Mesendoderm (in vitro differentiated cells): Measurements from ENCODE around the gene WNK1.

Experiments
- DNase-seq: peaks from one replicate; pipeline ENCODE4 v3.0.0; 2013
- H2AK5ac ChIP-seq: 2 replicates; pipeline ENCODE4 v1.6.1; 2013; ENCODE audit warnings: low read length, inconsistent platforms
- H2BK120ac ChIP-seq: 2 replicates; pipeline ENCODE4 v1.6.1; 2013; ENCODE audit warnings: low read depth, mild to moderate bottlenecking, low read length, moderate library complexity, mixed read lengths
- H2BK15ac ChIP-seq: replicated peaks from 2 replicates; pipeline ENCODE4 v1.6.1; 2013; ENCODE audit warnings: low read depth, mild to moderate bottlenecking, moderate library complexity
- H2BK5ac ChIP-seq: 2 replicates; pipeline ENCODE4 v1.6.1; 2013; ENCODE audit warnings: low read length, inconsistent platforms
- H3K18ac ChIP-seq: 2 replicates; pipeline ENCODE4 v1.6.1; 2013; ENCODE audit warnings: mild to moderate bottlenecking, low read length, mixed read lengths
- H3K23ac ChIP-seq: one replicate; pipeline ENCODE4 v1.6.1; 2013; ENCODE audit warnings: low read length
- H3K27ac ChIP-seq: 2 replicates; pipeline ENCODE4 v1.5.1; 2013; ENCODE audit warnings: low read depth, mild to moderate bottlenecking, inconsistent platforms, low read length, moderate library complexity
- H3K27me3 ChIP-seq: 2 replicates; pipeline ENCODE4 v1.6.1; 2013; ENCODE audit warnings: low read length, control low read depth, mild to moderate bottlenecking, inconsistent platforms; ENCODE audit not compliant: insufficient read depth, poor library complexity
- H3K36me3 ChIP-seq: 2 replicates; pipeline ENCODE4 v1.6.1; 2013; ENCODE audit warnings: low read length, inconsistent platforms; ENCODE audit not compliant: control insufficient read depth, insufficient read depth
- H3K4ac ChIP-seq: one replicate; pipeline ENCODE4 v1.6.1; 2013; ENCODE audit warnings: low read depth, mild to moderate bottlenecking, low read length, moderate library complexity
- H3K4me1 ChIP-seq: 2 replicates; pipeline ENCODE4 v1.6.1; 2013; ENCODE audit warnings: low read depth, low read length, inconsistent platforms; ENCODE audit not compliant: control insufficient read depth
- H3K4me2 ChIP-seq: 2 replicates; pipeline ENCODE4 v1.6.1; 2013; ENCODE audit warnings: low read length
- H3K4me3 ChIP-seq: 2 replicates; pipeline ENCODE4 v1.5.1; 2013; ENCODE audit warnings: mild to moderate bottlenecking, low read length
- H3K56ac ChIP-seq: one replicate; pipeline ENCODE4 v1.6.1; 2013; ENCODE audit warnings: low read length
- H3K79me1 ChIP-seq: 2 replicates; pipeline ENCODE4 v1.6.1; 2013; ENCODE audit warnings: low read length, inconsistent platforms
- H3K79me2 ChIP-seq: 2 replicates; pipeline ENCODE4 v1.6.1; 2013; ENCODE audit warnings: mild to moderate bottlenecking, low read length; ENCODE audit not compliant: control insufficient read depth, insufficient read depth
- H3K9ac ChIP-seq: 2 replicates; pipeline ENCODE4 v1.6.1; 2013; ENCODE audit warnings: low read length, inconsistent platforms
- H4K5ac ChIP-seq: one replicate; pipeline ENCODE4 v1.6.1; 2013; ENCODE audit warnings: low read length
- H4K8ac ChIP-seq: one replicate; pipeline ENCODE4 v1.6.1; 2013; ENCODE audit warnings: low read depth, mild to moderate bottlenecking, control low read depth, low read length, moderate library complexity
- WGBS: extraction: QIAGEN DNeasy Blood & Tissue Kit; methylation state at CpG from one replicate; pipeline ENCODE4 v1.1.7; 2013; ENCODE audit warnings: low lambda C conversion rate, missing lambda C conversion rate; ENCODE audit not compliant: insufficient coverage; ENCODE audit errors: extremely low coverage; 5-methylcytosine and 5-hydroxymethylcytosine counted together

Gene WNK1

GRCh38 chr12:737122-737739 is 15.1 kb upstream of the WNK1 start:
- H3K4me1 ChIP-seq: peaks cover 3% of the 10 kb centered on the region
- H2AK5ac ChIP-seq: no peak overlapping the region
- H2BK5ac ChIP-seq: no peak overlapping the region
- no peak overlapping the region for H3K4me3 ChIP-seq
- H3K79me2 ChIP-seq: no peaks in the 10 kb centered on the region
- no peak overlapping the region for H3K23ac ChIP-seq
- H3K79me1 ChIP-seq: no peaks in the 10 kb centered on the region
- no peak overlapping the region for H3K4ac ChIP-seq
- H3K27ac ChIP-seq: no peak overlapping the region
- no peak overlapping the region for H3K4me2 ChIP-seq
- no peak overlapping the region for H4K8ac ChIP-seq
- H3K56ac ChIP-seq: no peak overlapping the region
- H3K18ac ChIP-seq: no peak overlapping the region
- no peak overlapping the region for H2BK15ac ChIP-seq
- H3K27me3 ChIP-seq: no peaks in the 10 kb centered on the region
- no peak overlapping the region for H2BK120ac ChIP-seq
- no peak for DNase-seq
- no CpG with 5 or more reads among the region's 10 CpGs for WGBS
- no peak overlapping the region for H3K9ac ChIP-seq
- no peaks in the 10 kb centered on the region for H3K36me3 ChIP-seq
- H4K5ac ChIP-seq: no peak overlapping the region

GRCh38 chr12:738712-739111 is 13.7 kb upstream of the WNK1 start:
- Histone ChIP-seq H3K4me3 (no peak overlapping the region), H3K23ac (no peak overlapping the region), H2BK120ac (no peak overlapping the region), H3K4me1 (peaks cover 3% of the 10 kb centered on the region), H3K36me3 (no peaks in the 10 kb centered on the region), H3K79me2 (no peaks in the 10 kb centered on the region), H3K27me3 (no peaks in the 10 kb centered on the region), H3K9ac (no peak overlapping the region), H3K18ac (no peak overlapping the region), H3K79me1 (no peaks in the 10 kb centered on the region), H4K8ac (peak overlapping the region; percentile 76), H2AK5ac (no peak overlapping the region), H3K27ac (no peak overlapping the region), H3K4me2 (no peak overlapping the region), H3K4ac (no peak overlapping the region), H2BK15ac (no peak overlapping the region), H4K5ac (no peak overlapping the region), H2BK5ac (no peak overlapping the region), H3K56ac (no peak overlapping the region)
- WGBS: no CpG with 5 or more reads among the region's 2 CpGs
- DNase-seq: no peak

- H3K4me2 ChIP-seq: no peak overlapping the region
Observed at GRCh38 chr12:739349-739748, 13.0 kb upstream of the WNK1 start.

GRCh38 chr12:740921-741320 is 11.5 kb upstream of the WNK1 start:
- no peak overlapping the region for H3K18ac ChIP-seq
- no CpG with 5 or more reads among the region's 6 CpGs for WGBS
- no peak overlapping the region for H2AK5ac ChIP-seq
- H3K4me1 ChIP-seq: peaks cover 3% of the 10 kb centered on the region
- no peak overlapping the region for H2BK5ac ChIP-seq
- H3K56ac ChIP-seq: no peak overlapping the region
- H3K4ac ChIP-seq: no peak overlapping the region
- peak; percentile 89 for DNase-seq
- H4K8ac ChIP-seq: peak overlapping the region; percentile 39
- H3K79me2 ChIP-seq: no peaks in the 10 kb centered on the region
- no peak overlapping the region for H3K4me2 ChIP-seq
- no peak overlapping the region for H4K5ac ChIP-seq
- no peak overlapping the region for H2BK15ac ChIP-seq
- no peak overlapping the region for H3K4me3 ChIP-seq
- H3K27ac ChIP-seq: peak overlapping the region; percentile 45
- no peaks in the 10 kb centered on the region for H3K27me3 ChIP-seq
- no peaks in the 10 kb centered on the region for H3K79me1 ChIP-seq
- no peak overlapping the region for H2BK120ac ChIP-seq
- H3K23ac ChIP-seq: no peak overlapping the region
- no peak overlapping the region for H3K9ac ChIP-seq
- H3K36me3 ChIP-seq: no peaks in the 10 kb centered on the region

More at GRCh38 chr12:739349-739748, 13.0 kb upstream of the WNK1 start:
- H3K56ac ChIP-seq: no peak overlapping the region
- no peak overlapping the region for H3K9ac ChIP-seq
- no peaks in the 10 kb centered on the region for H3K79me2 ChIP-seq
- no peak overlapping the region for H2AK5ac ChIP-seq
- H4K8ac ChIP-seq: no peak overlapping the region
- no peak overlapping the region for H3K23ac ChIP-seq
- no CpG with 5 or more reads among the region's 9 CpGs for WGBS
- no peaks in the 10 kb centered on the region for H3K36me3 ChIP-seq
- no peak overlapping the region for H4K5ac ChIP-seq
- H3K4me3 ChIP-seq: no peak overlapping the region
- no peak overlapping the region for H3K27ac ChIP-seq
- H3K79me1 ChIP-seq: no peaks in the 10 kb centered on the region
- no peak overlapping the region for H2BK15ac ChIP-seq
- DNase-seq: no peak
- no peak overlapping the region for H2BK120ac ChIP-seq
- H3K18ac ChIP-seq: no peak overlapping the region
- H2BK5ac ChIP-seq: no peak overlapping the region
- no peak overlapping the region for H3K4ac ChIP-seq
- H3K4me1 ChIP-seq: peaks cover 3% of the 10 kb centered on the region
- no peaks in the 10 kb centered on the region for H3K27me3 ChIP-seq

GRCh38 chr12:749751-750270 is 2.6 kb upstream of the WNK1 start:
- no peaks in the 10 kb centered on the region for H3K27me3 ChIP-seq
- no peaks in the 10 kb centered on the region for H3K36me3 ChIP-seq
- no peak overlapping the region for H3K23ac ChIP-seq
- no peaks in the 10 kb centered on the region for H3K4me1 ChIP-seq
- H3K79me1 ChIP-seq: peaks cover 4% of the 10 kb centered on the region
- no peak overlapping the region for H3K4ac ChIP-seq
- peaks cover 19% of the 10 kb centered on the region for H3K79me2 ChIP-seq
- H3K4me3 ChIP-seq: no peak overlapping the region
- H3K9ac ChIP-seq: no peak overlapping the region
- H3K18ac ChIP-seq: no peak overlapping the region
- WGBS: no CpG with 5 or more reads among the region's 1 CpG
- no peak for DNase-seq
- H3K27ac ChIP-seq: no peak overlapping the region
- no peak overlapping the region for H2BK5ac ChIP-seq
- no peak overlapping the region for H4K8ac ChIP-seq
- H3K4me2 ChIP-seq: no peak overlapping the region
- H2BK120ac ChIP-seq: no peak overlapping the region
- no peak overlapping the region for H4K5ac ChIP-seq
- no peak overlapping the region for H3K56ac ChIP-seq
- H2BK15ac ChIP-seq: no peak overlapping the region
- no peak overlapping the region for H2AK5ac ChIP-seq
